Activated naive CD4-positive, alpha-beta T cell (primary cell): Measurements from ENCODE around the gene USP9X.
"Not testable (repeated sequence)": the region's sequence is repeated elsewhere in the genome, so short reads cannot be mapped to it uniquely, and the experiment has no call there.

Experiments used
- DNase-seq, 4 experiments: peaks; one replicate each; lab custom pipeline; 2025; lab: John Stamatoyannopoulos, UW

USP9X gene

GRCh38 chrX:41085512-41085877 is 250 bp downstream of the USP9X start:
- peak; percentile 15 to 66 (median 50) for DNase-seq

- DNase-seq = peak; percentile 3 to 45 (median 26)
Observed at GRCh38 chrX:41085878-41086626, 807 bp downstream of the USP9X start.

- DNase-seq = no peak
Observed at GRCh38 chrX:41086627-41086932, 1.3 kb downstream of the USP9X start.

DNA sequence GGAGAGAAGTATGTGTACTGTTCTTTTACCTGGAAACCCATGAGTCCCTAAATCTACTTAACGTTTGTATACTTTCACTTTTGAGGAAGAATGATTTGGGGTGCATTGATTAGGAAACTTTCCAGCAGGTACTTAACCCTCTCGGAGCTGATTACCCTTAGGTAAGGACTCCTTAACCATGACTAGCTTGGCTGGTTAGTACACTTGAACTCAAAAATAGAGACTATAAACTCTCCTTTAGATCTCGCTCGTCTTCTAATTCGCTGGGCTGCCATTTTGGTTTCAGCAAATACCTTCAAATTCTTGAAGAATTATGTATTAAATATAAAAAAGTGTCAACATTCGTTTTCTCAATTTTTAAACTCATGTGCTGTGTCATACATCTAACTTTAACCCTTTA is 2.0 kb downstream of the USP9X start:
- no peak for DNase-seq

DNA sequence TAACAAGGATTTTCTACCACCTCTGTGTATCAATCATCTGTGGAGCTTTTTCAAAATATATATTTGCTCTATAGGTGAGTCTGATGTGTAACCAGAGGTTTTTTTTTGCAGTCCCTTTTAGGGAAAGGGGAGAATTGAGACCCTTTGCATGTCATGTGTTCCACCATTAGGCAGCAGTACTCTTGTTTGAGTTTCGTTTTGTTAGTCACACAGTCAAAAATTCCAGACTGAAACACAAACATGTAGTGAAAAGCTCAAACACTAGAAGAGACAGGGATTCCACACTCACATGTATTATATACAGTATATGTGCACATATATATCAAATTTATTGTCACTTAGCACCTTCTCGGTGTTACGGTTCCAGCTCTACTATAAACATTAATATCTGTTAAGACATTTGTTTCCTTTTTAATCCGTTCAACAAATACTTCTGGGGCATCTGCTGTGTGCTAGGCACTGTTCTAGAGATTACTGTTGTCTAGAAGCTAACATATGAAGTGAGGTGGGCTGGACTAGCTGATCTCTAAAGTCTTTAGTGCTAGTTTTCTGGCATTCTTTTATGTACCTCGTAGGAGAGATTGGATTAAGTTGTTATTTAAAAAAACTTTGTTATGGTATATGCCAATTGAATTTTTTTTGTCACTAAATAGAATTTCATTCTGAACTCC is 5.5 kb downstream of the USP9X start:
- DNase-seq = no peak

GRCh38 chrX:41092776-41093175 is 7.5 kb downstream of the USP9X start:
- no peak for DNase-seq

GRCh38 chrX:41095174-41095573 is 9.9 kb downstream of the USP9X start:
- no peak for DNase-seq

- no peak for DNase-seq
Observed at GRCh38 chrX:41095908-41096307, 10.7 kb downstream of the USP9X start.

- no peak for DNase-seq
Observed at GRCh38 chrX:41096339-41096955, 11.2 kb downstream of the USP9X start.

DNA sequence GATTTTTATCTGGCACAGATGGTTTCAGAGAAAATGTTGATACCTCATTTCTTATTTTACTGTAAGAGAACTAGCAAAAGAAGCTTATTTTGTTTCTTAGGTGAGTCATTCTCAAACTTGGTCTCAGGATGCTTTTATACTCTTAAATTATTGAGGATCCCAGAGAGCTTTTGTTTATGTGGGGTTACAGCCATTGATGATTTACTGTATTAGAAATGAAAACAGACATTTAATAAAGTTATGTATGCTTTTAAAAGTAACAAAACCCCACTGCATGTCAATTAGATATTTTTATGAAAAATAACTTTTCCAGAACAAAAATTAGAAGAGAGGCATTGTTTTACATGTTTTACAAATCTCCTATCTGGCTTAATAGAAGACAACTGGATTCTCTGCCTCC is 12.1 kb downstream of the USP9X start:
- no peak for DNase-seq

DNA sequence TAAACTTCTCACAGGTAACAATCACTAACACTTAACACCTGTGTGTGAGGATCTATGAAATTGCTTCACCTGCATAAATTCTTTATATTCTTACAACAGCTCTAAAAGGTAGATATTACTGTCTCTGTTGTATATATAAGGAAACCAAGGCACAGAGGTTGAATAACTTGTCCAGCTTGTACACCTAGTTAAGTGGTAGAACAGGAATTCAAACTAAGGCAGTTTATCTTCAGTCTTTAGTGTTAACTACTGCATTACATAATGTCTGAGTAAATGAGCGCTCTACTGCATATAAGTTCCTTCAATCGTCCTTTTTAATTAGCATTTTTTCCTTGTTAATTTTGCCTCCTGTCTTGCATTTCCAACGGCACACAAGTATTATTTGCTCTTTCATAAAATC is 15.0 kb downstream of the USP9X start:
- no peak for DNase-seq

GRCh38 chrX:41100819-41101218 is 15.6 kb downstream of the USP9X start:
- no peak for DNase-seq

DNA sequence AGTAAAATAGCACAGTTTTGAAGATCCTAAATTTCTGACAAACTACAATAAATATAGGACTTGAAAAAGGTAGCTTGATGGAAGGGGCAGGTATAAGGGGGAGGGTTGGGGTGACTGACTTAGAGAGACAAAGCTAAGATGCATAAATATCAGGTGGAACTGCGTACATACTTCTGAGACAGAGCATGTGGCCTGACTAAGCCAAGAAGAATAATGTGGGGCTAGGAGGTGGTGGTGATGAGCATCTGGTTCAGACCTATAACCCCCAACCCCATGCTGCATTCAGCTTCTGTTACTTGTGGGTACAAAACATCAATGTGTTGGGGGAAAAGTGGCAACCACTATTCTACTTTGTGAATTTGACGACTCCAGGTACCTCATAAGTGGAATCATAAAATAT is 19.8 kb downstream of the USP9X start:
- no peak for DNase-seq

DNA sequence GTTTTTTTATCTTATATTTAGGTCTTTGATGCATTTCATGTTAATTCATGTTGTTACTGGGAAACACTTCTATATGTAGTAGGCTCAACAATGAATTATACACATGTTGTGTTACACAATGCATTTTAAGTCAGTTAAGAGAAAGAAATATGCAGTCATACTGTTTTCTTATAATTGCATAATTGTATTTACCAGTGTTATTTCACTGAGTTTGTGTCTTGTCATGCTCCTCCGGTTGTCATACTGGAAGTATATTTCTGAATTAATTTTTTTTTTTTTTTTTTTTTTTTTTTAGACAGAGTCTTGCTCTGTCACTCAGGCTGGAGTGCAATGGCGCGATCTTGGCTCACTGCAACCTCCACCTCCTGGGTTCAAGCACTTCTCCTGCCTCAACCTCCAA is 21.0 kb downstream of the USP9X start:
- not testable (repeated sequence) for DNase-seq

DNA sequence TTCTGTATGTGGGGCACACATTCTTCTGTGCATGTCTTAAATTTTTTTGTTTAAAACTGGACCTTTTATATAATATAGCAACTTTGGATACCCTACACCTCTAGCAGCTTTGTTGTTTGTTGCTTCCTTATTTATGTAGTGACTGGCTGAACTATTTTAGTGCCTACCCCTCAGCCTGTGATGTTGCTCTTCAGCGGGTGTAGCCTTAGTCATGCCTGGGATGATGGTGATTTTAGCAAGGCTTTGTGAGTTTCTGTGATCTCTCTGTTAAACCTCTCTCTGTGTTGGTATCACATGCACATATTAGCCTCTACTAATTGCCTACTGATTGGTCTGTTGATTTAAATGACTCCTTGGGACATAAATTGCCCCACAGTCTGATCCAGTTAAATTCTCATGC is 22.8 kb downstream of the USP9X start:
- DNase-seq = no peak

GRCh38 chrX:41108463-41109205 is 23.4 kb downstream of the USP9X start:
- no peak for DNase-seq

GRCh38 chrX:41110801-41111625 is 25.8 kb downstream of the USP9X start:
- DNase-seq = no peak

DNA sequence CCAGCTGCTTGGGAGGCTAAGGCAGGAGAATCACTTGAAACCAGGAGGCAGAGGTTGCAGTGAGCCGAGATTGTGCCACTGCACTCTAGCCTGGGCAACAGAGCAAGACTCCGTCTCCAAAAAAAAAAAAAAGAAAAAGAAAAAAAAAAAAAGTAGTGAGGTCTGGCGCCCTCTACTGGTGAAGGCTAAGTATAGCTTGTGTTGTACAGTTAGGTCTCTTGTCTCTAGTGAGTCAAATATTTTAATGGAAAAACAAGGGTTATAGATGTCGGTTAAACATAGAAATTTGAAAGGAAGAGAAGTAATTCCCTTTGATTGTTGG is 29.8 kb downstream of the USP9X start:
- DNase-seq = peak in 2 of 4 experiments; percentile 6 to 18

DNA sequence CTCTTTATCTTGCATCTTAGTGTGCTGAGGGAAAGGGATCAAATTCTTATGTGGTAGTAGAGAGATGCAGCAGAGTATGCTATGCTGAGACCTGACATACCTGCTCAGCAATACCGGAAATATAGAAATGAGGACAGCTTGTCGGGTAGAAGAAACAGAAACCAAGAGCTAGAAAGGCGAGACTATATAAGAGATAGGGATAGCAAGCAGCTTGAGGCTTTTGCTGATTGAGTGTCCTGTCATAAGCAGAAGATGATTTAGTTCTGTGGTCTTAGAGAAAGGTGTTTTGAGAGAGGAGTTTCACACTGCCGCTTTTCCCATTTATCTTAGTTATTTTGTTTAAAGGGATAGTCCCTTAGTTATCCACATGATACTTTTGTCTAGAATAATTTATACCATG is 31.7 kb downstream of the USP9X start:
- DNase-seq = no peak

DNA sequence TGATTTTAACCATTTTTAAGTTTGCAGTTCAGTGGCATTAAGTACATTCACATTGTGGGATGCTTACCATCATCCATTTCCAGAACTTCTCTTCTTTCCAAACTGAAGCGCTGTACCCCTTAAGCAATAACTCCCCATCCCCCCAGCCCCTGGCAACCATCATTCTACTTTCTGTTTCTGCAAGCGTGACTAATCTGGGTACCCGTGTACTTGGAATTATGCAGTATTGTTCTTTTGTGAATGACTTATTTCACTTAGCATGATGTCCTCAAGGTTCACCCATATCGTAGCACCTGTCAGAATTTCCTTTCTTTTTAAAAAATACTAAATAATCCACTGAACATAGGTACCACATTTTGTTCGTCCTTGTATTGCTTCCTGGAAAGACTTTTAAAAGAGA is 32.9 kb downstream of the USP9X start:
- no peak for DNase-seq

DNA sequence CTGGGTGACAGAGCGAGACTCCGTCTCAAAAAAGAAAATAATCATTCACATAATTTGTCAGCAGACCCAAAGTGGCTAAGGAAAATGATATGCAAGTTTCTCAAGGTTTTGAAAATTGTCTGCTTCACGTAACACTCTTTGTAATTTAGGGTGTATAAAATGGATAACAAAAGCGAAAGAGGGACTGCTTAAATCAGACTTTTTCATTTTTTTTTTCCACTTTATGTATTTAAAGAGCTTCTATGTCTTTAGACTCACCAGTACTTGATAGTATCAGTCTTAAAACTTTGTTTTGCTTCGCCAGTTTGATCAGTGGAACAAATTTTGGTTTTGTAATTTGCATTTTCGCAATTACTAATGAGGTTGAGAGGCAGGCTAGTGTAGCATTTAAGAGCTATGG is 34.6 kb downstream of the USP9X start:
- no peak for DNase-seq

DNA sequence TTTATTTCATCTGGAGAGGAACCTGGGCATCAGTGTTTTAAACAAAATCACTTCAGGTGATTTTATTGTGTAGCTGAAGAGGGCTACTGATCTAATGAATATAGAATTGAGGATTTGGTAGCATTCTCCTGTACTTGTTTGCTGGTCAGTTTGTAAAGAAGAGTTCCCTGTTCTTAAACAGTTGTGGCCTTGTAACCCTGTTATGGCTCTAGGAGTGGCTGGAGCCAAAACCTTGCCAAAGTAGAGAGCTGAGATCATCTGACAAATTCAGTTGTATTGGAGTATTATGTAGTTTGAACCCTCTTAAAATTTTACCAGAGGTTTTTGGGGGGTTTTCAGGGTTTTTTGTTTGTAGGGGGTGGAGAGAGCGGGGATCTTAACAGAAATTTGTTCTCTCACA is 36.5 kb downstream of the USP9X start:
- DNase-seq = no peak
